GM21367 (cell line): ENCODE results near the gene SRD5A1.

Source experiments
- ATAC-seq: cut with Tn5 transposase; IDR thresholded peaks from one replicate; pipeline ENCODE4 v1.9.1; 2021; ENCODE audit not compliant: unreplicated experiment

Gene SRD5A1

DNA sequence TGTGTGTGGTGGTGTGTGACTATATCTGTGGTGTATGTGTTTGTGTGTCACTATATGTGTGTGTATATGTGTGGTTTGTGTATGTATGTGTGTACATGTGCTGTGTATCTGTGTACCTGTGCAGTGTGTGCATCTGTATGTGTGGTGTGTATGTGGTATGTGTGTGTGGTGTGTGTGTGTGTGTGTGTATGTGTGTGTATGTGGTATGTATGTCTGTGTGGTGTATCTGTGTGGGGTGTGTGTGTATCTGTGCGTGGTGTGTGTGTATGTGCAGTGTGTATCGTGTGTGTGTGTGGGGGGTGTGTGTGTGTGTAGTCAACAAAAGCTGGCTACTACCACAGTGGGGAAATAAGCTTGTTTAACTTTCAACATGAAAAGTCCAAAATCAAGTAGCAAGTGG lies 48.4 kb downstream of the SRD5A1 start:
- ATAC-seq = no peak

DNA sequence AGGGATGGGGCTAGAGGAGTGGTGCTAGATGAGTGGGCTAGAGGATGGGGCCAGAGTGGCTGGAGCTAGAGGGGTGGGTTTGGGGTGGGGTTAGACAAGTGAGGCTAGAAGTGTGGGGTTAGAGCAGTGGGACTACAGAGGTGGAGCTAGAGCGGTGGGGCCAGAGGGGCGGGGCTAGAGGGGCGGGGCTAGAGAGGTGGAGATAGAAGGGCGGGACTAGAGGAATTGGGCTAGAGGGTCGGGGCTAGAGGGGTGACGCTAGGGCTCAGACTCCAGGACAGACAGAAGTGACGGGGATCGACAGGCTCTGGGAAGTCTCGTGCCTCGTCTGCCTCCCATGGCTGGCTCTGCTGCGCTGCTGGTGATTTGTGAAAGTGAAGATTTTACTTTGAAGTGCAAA lies 49.0 kb downstream of the SRD5A1 start:
- no peak for ATAC-seq

DNA sequence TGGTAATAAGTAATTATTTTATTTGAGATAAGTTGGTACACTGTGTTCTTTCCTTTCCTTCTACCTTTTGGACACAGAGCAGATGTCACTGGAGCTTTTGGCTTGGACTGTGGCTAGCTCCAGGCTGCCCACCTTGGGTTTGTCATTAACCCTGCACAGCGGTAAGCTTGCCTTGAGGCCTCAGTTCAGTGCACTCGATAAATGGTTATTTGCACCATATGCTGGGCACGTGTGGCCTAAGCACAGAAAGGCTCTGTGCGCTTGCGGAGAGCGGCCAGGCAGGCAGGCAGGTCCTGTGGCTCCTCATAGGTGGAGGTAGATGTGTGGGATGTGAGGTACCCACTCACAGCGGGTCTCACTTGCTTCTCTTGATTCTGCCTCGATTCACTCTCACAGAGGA lies 50.0 kb downstream of the SRD5A1 start:
- ATAC-seq = no peak

DNA sequence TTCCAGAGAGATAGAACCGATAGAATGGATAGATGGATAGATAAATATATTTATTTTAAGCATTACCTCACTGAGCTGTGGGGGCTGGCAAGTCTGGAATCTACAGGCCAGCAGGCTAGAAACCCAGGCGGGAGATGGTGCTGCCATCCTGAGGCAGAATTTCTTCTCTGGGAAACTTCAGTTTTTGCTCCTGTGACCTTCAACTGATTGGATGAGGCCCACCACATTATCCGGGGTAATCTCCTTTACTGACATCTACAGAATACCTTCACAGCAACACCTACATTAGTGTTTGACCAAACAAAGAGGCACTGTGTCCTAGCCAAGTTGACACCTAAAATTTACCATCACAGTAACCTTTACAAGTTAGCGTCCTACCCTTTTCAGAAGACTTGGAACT lies 50.8 kb downstream of the SRD5A1 start:
- ATAC-seq = no peak

DNA sequence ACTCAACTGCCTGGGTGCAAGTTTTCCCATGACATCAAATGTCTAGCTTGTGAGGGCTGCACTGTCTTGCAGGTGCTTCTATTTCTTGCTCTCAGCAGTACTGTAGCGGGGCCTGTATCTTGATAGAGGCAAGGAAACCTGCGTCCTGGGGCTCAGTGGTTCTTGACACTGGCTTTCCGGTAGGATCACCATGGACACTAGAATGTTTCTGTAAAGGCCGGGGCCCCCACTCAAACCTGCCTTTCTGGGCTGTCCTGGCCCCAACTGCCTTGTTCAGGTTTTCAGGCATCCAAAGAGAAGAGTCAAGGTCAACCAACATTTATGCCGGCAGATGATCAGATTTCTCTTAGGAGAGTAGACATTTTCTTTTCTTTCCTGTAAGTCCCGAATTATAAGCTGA lies 53.3 kb downstream of the SRD5A1 start:
- ATAC-seq = no peak

DNA sequence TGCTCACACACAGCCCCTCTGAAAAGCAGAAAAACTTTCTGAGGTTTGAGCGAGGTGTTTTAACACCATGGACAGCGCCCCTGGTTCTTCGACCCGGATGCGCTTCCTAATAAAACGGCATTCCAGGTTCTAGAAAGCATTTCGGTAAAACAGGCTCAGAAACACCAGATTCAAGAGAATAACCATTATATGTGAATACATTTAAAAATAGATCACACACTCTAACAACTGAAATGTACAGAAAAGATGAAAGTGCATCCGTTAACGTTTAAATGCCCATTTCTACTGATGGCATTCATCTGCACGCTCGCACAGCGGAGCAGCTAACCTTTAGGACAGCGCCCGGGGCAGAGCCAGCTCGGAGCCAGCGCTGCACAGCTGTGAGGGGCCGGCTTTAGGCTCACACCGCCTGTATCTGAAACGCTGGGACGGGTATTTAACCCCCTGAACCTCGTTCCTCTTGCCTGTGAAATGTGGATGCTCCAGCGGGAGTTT lies 53.7 kb downstream of the SRD5A1 start:
- no peak for ATAC-seq

DNA sequence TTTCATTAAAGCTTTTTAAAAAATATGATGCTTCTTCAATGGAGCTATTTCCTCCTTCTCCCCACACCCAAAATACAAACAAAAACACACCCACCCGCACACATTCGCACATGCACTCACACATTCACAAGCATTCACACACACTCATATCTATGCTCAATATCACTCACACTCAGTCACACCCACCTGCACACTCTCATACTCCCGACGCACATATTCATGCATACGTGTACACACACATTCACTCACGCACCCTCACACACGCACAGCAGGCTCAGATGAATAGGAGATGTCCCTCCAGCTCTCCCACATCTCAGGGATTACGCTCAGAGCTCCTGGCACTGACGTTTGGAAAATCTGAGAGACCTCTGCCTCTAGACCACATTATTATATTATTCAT lies 54.3 kb downstream of the SRD5A1 start:
- no peak for ATAC-seq

DNA sequence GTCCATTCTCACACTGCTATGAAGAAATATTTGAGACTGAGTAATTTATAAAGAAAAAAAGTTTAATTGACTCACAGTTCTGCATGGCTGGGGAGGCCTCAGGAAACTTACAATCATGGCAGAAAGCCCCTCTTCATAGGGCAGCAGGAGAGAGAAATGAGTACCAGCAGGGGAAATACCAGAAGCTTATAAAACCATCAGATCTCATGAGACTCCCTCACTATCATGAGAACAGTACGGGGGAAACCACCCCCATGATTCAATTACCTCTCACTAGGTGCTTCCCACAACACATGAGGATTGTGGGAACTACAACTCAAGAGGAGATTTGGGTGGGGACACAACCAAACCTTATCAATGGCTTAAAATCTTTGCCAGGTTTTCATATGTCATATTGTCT lies 59.7 kb downstream of the SRD5A1 start:
- no peak for ATAC-seq

DNA sequence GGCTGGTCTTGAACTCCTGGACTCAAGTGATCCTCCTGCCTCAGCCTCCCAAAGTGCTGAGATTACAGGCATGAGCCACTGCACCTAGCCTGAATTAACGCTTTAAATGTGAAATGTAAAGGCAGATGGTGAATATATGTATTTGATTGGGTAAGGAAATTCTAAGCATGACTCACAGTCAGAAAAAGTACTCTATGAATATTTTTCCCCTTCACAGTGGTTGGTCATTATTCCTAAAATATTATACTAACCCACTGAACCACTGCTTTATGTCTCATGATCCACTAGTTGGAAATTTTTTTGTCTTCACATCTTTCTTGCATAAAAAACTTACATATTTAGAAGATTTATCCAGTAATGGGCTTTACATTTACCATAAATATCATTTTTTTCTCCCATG lies 65.5 kb downstream of the SRD5A1 start:
- no peak for ATAC-seq

DNA sequence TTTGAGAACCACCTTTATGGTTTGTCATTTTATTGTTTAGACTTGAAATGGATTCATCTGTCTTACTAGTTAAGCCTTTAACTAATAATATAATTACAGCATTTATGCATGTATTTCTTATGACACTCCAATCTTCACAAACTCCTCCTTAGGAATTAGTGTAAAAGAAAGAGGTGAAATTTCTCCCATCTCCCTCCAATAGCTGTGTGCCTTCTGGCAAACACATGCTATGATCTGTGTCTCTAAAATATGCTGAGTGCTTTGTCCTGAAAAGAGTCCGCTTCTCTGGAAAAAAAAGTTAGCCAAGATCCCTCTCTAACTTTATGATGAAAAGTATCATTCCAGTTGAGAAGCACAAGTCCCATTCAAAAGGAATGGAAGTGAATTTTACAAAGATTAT lies 66.1 kb downstream of the SRD5A1 start:
- no peak for ATAC-seq

DNA sequence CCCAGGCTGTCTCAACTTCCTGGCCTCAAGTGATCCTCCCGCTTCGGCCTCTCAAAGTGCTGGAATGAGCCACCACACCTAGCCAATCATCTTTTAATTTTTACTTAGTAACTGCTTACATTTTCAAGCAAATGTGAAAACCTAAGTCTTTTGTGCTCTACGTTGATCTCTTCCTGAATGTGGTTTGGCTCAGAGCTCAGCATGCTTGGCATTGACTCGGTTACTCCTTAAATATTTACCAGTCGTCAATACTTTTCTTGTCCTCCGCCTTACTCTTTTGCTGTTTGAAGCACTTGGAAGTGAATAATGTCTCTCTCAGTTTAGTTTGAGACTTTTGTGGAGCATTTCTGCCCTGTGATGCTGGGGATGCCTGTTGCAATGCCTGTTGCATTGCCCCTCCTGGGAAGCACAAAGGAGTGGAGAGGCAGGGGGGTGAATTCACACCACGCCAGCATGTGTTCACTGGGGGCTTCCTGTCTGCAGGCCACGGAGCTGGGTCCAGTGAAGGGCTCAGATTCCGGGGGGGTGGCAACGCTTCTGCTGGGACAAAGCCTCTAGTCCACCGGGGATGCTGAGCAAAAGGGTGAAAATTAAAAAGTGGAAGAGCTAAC lies 66.9 kb downstream of the SRD5A1 start:
- no peak for ATAC-seq

DNA sequence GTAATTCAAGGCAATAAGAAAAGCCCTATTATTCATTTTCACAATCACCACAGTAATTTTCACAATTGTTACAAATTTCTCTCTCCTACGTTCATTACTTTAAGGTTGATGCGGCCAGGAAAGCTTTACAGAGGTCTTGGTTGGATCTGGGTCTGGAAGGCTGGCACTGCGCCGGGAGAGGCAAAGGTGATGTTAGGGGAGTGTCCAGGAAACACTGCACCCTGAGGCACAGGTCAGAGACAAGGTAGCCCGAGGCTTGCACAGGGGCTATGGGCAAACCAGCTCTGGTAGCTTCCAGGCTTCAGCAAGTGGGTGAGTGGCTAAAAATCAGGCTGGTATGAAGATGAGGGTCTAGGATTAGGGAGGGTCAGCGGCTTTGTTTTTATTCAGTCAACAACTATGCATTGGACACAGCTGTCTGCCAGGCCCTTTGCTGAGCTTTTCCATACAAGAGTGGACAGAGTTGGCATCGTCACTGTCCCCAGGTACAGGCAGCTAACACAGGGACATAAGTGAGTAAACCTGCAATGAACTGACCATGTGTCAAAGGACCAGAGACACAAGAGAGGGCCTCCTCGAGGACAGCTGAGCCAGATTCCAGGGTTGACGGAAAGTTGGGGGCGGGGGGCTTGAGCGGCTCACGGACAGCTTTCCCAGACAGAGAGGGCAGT lies 67.6 kb downstream of the SRD5A1 start:
- ATAC-seq = no peak

DNA sequence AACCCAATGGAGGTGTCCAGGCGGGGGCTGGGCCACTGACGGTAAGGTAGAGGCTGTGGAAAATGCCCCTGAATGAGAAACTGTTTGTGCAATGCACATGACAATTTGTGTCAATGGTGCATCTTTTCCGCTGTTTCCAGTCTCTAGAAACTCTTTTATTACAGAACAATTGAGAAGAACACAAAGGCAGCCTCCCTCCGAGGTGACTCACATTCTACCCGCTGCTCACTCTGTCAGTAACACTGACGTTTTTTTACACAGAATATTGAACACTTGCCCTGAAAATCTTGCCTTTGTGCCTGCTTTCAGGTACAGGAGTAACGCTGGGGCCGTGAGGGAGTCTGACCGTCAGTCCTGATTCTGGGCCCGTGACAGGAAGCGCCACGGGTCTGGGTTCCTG lies 68.3 kb downstream of the SRD5A1 start:
- no peak for ATAC-seq

DNA sequence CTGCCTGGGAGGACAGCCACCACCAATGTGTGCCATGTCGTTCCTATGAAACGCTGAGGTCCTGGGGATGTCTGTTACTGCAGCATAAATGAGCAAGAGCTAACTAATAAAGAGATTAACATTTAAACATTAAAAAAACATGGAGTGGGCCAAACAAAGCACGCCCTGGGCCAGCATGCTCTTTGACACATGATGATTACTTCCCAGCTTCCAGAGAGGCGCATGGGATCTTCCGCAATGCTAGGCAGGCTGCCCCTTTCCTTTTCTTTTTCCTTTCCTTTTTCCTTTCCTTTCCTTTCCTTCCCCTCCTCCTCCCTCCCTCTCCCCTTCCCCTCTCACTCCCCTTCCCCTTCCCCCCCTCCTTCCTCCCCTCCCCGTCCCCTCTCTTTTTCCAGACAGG lies 69.4 kb downstream of the SRD5A1 start:
- no peak for ATAC-seq

DNA sequence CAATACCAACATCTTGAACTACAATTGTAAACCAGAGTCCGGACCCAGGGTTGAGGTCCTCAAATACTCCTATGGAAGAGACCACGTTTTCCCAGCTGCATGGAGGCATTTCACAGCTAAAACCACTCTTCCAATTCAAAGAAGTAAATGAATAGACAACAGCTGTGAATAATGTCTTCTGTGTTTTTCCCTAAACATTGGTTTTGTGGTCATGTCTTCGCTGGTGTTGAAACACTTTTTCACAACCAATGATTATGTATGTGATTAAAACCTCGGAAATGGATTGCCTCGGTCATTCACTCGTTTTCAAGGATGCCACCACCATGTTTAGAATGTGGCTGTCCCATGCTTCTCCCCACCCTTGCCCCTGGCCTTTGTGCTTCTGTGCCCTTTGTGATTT lies 70.6 kb downstream of the SRD5A1 start:
- ATAC-seq = no peak

DNA sequence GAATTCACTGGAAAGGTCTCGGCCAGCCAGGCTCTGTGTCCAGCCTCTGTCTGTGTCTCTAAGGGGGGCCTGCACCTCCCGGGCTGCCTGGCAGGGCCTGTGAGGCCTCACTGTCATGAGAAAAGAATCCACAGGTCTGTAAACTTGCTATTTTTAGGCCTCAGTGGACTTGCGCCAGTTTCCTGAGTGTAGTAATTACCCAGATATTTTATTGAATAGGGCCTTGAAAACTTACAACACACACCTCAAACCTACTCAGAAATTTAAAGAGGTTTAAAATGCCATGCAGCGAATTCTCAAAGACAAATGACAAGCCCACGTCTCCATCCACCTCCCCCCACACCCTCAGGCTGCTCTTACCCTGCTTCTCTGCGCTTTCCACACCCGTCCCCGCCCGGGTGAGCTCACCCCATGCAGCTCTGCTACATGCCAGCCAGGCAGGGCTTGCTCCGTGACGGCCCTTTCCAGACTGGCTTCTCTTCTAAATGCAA lies 71.2 kb downstream of the SRD5A1 start:
- no peak for ATAC-seq

DNA sequence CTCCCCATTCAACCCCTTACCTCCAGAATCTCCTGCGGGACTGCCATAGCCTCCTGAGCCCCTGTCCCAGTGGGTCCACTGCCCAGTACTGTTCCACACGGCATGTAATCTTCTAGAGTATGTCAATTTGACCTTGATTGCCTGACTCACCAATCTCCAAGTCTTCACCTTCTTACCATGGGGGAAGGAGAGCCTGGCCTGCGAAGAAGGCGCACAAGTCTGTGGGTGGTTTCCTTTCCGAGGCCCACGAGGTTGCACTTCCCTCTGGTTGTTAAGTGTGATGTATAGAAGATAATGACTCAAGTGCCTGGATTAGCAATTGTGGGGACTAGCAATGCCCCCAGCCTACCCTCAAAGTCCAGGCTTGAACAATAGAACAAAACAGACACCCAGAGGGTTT lies 71.8 kb downstream of the SRD5A1 start:
- ATAC-seq = peak; percentile 57

DNA sequence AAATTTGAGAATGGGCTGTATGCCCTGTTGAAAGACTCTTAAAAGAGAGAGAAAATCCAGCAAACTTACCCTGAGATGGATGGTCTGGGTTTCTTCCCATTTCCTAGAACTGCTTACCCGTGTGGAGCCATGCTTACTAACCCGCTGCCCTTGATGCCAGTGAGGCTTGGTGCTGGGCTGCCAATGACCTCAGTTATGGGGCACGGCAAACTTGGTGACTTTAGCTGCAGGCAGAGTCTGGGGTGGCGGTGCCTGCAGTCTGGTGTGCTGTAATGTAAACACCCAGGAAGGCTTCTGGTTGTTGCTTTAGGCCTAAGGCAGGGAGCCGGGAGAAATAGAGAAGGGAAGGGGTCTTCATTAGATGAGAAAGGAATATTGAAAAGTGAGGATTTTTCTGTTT lies 72.7 kb downstream of the SRD5A1 start:
- ATAC-seq = no peak

DNA sequence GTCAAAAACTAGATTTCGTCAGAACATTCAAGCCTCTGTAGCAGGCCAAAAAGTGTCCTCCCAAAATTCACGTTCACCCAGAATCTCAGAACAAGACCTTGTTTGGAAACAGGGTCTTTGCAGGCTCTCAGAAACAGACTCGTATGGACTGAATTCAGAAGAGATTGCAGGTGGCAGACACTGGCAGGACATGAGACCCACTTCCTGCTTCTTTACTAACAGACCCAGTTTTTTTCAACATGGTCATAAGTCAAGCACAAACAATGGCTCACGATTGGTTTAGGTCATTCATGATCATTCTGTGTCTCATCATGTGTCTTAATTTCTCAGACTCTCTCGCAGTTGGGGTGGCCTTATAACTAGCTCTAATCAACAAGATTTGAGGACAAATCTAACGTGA lies 74.6 kb downstream of the SRD5A1 start:
- no peak for ATAC-seq

DNA sequence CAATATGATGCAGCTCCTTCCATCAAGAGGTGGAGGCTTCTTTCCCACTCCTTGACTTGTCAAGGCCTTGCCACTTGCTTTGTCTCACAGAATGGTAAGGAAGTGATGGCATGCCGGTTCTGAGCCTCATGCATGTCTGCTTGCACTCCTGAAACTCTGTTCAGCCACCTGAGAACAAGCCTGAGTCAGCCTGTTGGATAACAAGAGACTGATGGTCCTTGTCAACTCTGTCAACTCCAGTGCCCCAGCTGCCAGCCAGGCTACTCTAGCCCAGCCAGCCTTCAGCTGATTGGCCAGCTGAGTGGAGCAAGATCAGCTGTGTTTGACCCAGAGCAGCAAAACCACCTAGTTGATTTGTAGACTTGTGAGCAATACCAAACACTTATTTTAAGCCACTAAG lies 75.6 kb downstream of the SRD5A1 start:
- no peak for ATAC-seq

DNA sequence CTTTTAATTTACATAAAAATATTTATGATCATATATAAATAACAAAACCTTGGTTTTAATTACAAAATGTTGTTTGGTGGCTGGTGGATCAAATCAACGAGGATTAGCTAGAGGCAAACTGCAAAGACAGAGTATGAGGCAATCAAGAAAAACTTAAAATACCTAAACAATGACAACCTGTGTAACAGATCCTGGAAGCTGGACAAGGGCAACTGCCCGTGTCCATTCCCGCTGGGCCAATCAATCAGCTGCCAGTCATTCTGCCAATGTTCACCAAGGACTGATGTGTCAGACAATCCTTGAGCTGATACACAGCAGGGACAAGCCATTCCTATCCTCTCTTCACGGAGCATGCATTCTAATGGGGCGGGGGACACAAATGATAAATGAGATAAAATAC lies 76.8 kb downstream of the SRD5A1 start:
- no peak for ATAC-seq

DNA sequence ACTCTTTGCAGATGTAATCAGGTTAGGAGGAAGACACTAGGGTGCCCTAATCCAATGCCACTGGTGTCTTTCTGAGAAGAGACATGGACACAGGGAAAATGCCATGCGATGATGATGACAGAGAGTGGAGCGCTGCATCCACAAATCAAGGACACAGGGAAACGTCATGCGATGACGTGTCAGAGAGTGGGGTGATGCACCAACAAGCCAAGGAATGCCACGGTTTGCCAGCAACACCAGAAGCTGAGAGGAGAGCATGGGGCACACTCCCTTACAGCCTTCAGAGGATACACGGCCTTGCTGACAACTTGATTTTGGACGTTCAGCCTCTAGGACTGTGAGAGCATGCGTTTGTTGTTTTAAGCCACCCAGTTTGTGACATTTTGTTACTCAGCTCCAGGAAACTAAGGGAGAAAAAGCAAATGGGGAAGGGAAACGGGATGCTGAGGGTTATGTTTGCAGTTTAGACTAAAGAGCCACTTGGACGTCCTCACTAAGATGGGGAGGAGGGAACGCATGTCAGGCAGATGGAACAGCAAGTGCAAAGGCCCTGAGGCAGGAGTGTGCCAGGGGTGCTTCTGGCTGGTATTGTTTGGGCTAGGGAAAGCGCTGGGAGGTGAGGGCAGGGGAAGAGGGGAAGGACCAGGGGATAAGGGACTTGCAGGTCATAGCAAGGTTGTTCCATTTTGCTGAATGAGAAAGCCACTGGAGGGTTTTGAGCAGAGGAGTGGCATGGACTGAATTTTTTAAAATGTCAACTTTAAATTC lies 77.5 kb downstream of the SRD5A1 start:
- no peak for ATAC-seq
